ENCODE data around the gene ARHGAP27.
A peak's percentile ranks its signal among the peaks of the same experiment; 100 is the strongest.
"Not testable (repeated sequence)": the region's sequence is repeated elsewhere in the genome, so short reads cannot be mapped to it uniquely, and the experiment has no call there.

Gene ARHGAP27, protein sequence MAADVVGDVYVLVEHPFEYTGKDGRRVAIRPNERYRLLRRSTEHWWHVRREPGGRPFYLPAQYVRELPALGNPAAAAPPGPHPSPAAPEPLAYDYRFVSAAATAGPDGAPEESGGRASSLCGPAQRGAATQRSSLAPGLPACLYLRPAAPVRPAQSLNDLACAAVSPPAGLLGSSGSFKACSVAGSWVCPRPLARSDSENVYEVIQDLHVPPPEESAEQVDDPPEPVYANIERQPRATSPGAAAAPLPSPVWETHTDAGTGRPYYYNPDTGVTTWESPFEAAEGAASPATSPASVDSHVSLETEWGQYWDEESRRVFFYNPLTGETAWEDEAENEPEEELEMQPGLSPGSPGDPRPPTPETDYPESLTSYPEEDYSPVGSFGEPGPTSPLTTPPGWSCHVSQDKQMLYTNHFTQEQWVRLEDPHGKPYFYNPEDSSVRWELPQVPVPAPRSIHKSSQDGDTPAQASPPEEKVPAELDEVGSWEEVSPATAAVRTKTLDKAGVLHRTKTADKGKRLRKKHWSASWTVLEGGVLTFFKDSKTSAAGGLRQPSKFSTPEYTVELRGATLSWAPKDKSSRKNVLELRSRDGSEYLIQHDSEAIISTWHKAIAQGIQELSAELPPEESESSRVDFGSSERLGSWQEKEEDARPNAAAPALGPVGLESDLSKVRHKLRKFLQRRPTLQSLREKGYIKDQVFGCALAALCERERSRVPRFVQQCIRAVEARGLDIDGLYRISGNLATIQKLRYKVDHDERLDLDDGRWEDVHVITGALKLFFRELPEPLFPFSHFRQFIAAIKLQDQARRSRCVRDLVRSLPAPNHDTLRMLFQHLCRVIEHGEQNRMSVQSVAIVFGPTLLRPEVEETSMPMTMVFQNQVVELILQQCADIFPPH

GRCh38 chr17:45432405-45433158 is at the start of gene ARHGAP27:
Gene ARHGAP27 (minus strand): TSS chr17:45432870. CDS start chr17:45430279, 2,591 bp downstream.
- peak; percentile 44 for DNase-seq

DNA sequence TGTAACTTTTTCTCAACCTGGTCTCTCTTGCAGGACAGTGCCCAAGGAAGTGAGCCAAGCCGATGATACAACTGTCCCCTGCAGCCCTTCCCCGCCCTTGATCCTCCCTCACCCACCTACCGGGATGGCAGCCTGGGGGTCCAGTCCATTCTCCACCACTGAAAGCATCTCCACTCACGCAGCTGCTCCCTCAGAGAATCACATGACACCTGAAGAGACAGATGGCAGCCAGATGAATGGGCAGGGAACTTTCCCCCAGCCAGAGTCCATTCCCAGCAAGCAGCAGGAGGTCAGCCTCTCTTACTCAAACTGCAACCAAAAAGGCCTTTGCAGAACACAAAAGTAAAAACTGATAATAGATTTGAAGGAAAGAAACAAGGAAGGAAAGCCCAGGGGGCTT is 49.6 kb upstream of the ARHGAP27 start:
- not testable (repeated sequence) for DNase-seq

DNA sequence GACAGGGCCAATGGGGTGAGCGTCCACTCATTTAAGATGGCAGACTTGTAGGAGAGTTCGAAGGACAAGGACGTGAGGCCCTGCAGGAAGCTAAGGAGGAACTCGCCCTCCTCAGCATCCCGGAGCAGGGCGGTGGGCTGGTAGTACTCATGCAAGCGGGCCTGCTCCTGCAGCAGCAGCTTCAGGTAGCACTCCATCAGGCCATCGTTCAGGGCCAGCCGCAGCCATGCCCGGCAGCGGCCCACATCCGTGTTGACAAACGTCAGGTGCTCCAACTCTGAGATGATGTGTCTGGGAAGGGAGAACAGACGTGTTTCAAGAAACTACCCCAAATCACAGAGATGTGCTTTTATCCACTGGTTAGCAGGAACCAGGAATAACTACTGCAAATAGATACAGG is 42.8 kb upstream of the ARHGAP27 start:
- DNase-seq = not testable (repeated sequence)

- not testable (repeated sequence) for DNase-seq
These were observed 39.6 kb upstream of the ARHGAP27 start for GRCh38 chr17:45472249-45472648.

GRCh38 chr17:45469204-45469563 is 36.5 kb upstream of the ARHGAP27 start:
- DNase-seq = not testable (repeated sequence)

DNA sequence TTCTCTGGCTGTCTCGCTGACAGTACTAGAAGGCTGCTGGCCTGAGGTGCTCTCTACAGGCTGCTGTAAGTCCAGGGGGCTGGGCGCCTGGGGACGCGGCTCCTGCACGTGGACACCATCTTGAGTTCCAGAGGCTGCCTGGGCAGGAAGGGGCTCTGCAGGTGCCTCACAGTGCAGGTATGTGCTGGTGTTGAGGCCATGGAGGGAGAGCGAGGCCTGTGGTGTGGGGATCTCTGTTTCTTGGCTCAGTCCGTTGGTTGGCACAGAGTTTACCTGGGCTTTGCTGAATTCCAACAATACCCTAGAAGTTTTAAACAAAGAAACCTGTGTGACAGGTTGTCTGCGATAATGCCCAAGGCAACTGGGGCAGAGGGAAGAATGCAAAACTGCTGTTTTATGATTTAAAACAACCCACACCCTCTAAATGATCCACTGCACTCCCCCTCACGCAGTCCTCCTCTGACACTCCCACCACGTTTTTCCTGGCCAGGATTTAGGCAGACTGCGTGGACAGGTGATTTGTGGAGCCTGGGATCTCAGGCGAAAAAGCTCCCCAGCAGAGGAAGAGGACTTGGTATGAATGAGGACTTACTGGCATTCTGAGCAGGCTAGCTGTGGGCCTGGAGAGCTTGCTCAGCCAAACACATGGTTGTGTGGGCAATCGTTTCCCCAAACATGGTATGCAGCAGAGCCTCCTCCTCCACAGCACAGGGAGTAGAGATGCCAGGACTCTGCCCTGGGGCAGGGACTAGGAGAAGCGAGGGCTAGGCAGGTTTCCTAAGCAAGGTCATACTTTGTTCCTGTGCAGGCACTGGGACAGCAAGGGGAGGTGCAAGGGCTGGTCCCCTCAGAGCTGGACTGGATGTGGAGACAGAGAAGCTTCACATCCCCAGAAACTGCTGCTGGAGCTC is 35.9 kb upstream of the ARHGAP27 start:
- DNase-seq = not testable (repeated sequence)

GRCh38 chr17:45461524-45462327 is 29.1 kb upstream of the ARHGAP27 start:
- peak; percentile 62 for DNase-seq

DNA sequence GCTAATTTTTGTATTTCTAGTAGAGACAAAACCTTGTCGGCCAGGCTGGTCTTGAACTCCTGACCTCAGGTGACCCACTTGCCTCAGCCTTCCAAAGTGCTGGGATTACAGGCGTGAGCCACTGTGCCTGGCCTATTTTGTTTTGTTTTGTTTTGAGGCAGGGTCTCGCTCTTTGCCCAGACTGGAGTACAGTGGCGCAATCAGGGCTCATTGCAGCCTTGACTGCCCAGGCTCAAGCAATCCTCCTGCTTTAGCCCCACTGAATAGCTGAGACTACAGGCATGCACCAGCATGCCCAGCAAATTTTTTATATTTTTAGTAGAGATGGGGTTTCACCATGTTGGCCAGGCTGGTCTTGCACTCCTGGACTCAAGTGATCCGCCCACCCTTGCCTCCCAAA is 27.8 kb upstream of the ARHGAP27 start:
- not testable (repeated sequence) for DNase-seq

DNA sequence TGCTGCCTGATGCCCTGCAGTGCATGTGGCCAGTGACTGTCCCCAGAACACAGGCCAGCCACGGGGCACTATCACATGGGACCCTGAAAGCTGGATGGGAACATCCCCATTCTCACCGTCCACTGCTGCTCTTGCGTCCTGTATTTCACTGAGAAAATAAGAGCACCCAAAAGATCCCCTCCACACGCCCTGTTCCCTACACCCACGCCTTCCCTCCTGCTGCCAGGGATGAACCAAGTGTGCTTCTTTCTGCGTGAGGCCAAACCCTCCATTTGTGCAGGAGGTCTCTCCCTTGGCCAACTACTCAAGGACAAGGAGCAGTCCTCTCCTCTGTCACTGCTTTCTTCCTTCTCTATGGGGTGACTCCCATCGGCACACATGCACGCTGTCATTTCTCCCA is 21.7 kb upstream of the ARHGAP27 start:
- DNase-seq = not testable (repeated sequence)

- not testable (repeated sequence) for DNase-seq
These were observed 21.1 kb upstream of the ARHGAP27 start for GRCh38 chr17:45453731-45454130.

DNA sequence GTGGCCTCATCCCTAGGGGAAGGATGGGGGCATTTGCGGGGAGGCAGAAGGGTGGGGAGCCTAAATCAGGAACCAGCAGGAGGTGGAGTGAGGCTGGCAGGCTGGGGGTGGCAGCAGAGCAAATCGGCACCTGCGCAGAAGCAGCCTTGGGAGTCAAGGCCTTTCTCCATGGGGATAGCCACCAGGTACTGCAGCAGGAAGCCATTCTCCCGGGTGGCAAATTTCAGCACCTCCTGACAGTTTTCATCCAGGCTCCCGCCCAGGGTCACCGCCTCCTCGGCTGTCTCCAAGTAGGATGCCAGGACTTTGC is 20.5 kb upstream of the ARHGAP27 start:
- not testable (repeated sequence) for DNase-seq

- DNase-seq = not testable (repeated sequence)
These were observed 19.9 kb upstream of the ARHGAP27 start for GRCh38 chr17:45452329-45453224.

DNA sequence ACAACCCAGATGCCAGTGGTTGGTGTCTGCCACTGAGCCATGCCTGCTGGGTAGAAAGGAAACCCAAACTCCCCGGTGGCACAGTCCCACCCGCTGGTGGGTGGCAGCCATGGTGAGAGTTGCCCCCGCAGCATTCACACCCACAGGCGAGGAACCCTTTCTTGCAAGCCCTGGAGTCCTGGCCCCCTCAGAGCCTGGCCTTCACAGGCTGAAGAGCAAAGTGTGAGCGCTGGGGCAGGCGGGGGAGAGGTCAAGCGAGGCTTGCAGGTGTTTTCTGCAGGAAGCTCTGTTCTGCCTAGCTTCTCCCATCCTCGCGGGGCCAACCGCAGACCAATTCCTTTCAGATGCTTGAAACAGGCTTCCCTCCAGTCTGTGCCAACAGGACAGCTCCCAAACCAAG is 19.0 kb upstream of the ARHGAP27 start:
- DNase-seq = not testable (repeated sequence)

DNA sequence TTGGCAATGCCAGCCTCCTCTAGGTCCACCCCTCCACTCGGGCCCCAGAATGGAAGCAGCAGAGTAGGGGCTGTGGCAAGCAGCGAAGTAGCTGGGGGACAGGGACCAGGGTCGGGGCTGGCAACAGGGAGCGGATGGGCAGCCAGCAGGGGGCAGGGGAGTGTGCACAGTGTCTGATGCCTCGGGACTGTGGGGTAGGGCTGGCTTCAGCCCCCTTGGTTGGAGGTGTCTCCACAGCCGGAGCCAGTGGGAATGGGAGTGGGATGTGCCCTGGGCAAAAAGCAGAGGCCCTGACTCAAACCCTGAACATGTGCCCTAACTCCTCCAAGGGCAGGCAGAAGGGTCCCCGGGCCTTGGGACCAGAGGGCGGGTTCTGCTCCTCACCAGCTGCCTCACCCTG is 18.5 kb upstream of the ARHGAP27 start:
- DNase-seq = no peak

GRCh38 chr17:45449708-45450329 is 17.1 kb upstream of the ARHGAP27 start:
- DNase-seq = not testable (repeated sequence)

DNA sequence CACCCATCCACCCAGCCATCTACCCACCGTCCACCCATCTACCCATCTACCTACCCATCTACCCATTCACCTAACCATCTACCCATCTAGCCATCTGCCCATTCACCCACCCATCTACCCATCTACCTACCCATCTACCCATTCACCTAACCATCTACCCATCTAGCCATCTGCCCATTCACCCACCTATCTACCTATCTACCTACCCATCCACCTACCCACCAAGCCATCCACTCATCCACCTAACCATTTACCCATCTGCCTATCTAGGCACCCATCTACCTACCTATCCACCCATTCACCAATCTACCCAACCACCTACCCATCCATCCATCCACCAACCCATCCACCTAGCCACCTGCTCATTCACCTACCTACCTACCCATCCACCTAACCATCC is 16.6 kb upstream of the ARHGAP27 start:
- not testable (repeated sequence) for DNase-seq

DNA sequence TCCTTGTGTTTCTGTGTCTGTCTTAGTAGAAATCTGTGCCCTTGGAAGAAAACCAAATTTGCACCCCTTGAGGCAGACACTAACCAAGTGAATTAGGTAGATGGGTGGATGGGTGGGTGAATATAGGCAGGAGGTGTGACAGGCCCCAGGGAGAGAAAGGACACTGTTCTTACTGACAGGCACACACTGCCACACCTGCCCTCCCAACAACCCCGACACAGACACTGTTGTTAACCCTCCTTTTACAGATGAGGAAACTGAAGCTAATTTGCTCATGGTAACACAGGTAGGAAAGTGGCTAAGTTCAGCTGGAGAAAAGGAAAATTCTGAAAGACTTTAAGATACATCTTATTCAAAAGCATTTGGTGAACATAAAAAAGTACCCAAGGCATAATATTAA is 15.8 kb upstream of the ARHGAP27 start:
- not testable (repeated sequence) for DNase-seq

GRCh38 chr17:45448066-45448465 is 15.4 kb upstream of the ARHGAP27 start:
- DNase-seq = not testable (repeated sequence)

DNA sequence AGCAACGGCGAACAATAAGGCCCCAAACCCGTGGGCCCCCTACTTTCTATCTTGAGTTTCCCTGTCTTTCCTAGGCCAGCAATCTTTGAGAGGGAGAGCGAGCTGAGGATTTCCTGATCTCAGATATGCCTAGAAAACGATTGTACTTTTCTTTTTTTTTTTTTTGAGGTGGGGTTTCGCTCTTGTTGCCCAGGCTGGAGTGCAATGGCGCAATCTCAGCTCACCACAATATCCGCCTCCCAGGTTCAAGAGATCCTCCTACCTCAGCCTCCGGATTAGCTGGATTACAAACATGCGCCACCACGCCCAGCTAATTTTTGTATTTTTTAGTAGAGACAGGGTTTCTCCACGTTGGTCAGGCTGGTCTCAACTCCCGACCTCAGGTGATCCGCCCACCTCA is 15.0 kb upstream of the ARHGAP27 start:
- DNase-seq = not testable (repeated sequence)

Measured in CD4-positive, alpha-beta T cell treated with Interleukin-15 for 1 hour (primary cell).